H1 (cell line): ENCODE results near the gene MYL5. TPM values are rescaled to one million over a fixed set of nuclear protein-coding genes. Genes with fewer than 3 reads are reported as not detected.

Experiments used
- CTCF ChIA-PET: fragments of 300-600 bp; sonication (Branson Sonifier 250); formaldehyde crosslinking; loops from one replicate; lab custom pipeline; 2021; ENCODE audit not compliant: partially characterized antibody; lab: Charles Lee
- POLR2A ChIA-PET: fragments of 300-600 bp; sonication (Branson Sonifier 250); formaldehyde crosslinking; loops from one replicate; lab custom pipeline; 2021; ENCODE audit warnings: inconsistent platforms; ENCODE audit not compliant: partially characterized antibody; lab: Charles Lee
- DNase-seq, 2 experiments: peaks; one replicate each; pipeline versions ENCODE4 v3.0.0 to v3.0.0-alpha.2; 2010 to 2022; ENCODE audit warnings: low spot score in 2 of 2, low read depth in 1 of 2, mixed read lengths in 1 of 2
- FAIRE-seq: peaks from 2 replicates; lab custom pipeline; 2011; peaks lifted over from hg19 to GRCh38; lab: Jason Lieb, UNC
- H2AFZ ChIP-seq: 2 replicates; pipeline ENCODE4 v1.8.1; 2012; ENCODE audit warnings: low read length, inconsistent platforms
- H2AK5ac ChIP-seq: 2 replicates; pipeline ENCODE4 v1.6.1; 2013; ENCODE audit warnings: low read depth, low read length
- H2BK120ac ChIP-seq: replicated peaks from 2 replicates; pipeline ENCODE3; 2013; ENCODE audit warnings: low read depth, low read length, inconsistent platforms
- H2BK12ac ChIP-seq: 2 replicates; pipeline ENCODE4 v1.6.1; 2013; ENCODE audit warnings: low read depth, low read length
- H2BK15ac ChIP-seq: 2 replicates; pipeline ENCODE4 v1.6.1; 2013; ENCODE audit warnings: low read length
- H2BK20ac ChIP-seq: 2 replicates; pipeline ENCODE4 v1.6.1; 2013; ENCODE audit warnings: low read length
- H2BK5ac ChIP-seq: 2 replicates; pipeline ENCODE4 v1.6.1; 2013; ENCODE audit warnings: low read depth, low read length
- H3K14ac ChIP-seq: 2 replicates; pipeline ENCODE4 v1.6.1; 2013; ENCODE audit warnings: inconsistent platforms; ENCODE audit not compliant: insufficient read length
- H3K18ac ChIP-seq: 2 replicates; pipeline ENCODE4 v1.6.1; 2013; ENCODE audit warnings: low read length; ENCODE audit errors: extremely low read depth
- H3K23ac ChIP-seq: 2 replicates; pipeline ENCODE4 v1.6.1; 2013; ENCODE audit warnings: inconsistent platforms; ENCODE audit not compliant: insufficient read length
- H3K23me2 ChIP-seq: 2 replicates; pipeline ENCODE4 v1.6.1; 2013; ENCODE audit warnings: low read depth, low read length
- H3K27ac ChIP-seq: 2 replicates; pipeline ENCODE4 v1.6.1; 2011; ENCODE audit warnings: low read depth, low read length, inconsistent platforms
- H3K27me3 ChIP-seq, 4 experiments: replicated peaks in 1 of 4; 1 replicate in 1 of 4; 2 replicates in 3 of 4; pipeline versions ENCODE4 v1.6.1 to v1.8.1; 2011 to 2013; ENCODE audit warnings: low read length in 3 of 4, mild to moderate bottlenecking in 3 of 4, inconsistent platforms in 2 of 4, mixed read lengths in 2 of 4, moderate library complexity in 1 of 4; ENCODE audit not compliant: control insufficient read depth in 3 of 4, insufficient read depth in 3 of 4; ENCODE audit errors: extremely low read depth in 1 of 4
- H3K36me3 ChIP-seq, 4 experiments: 2 replicates each; pipeline versions ENCODE4 v1.6.1 to v1.8.1; 2011 to 2013; ENCODE audit warnings: mild to moderate bottlenecking in 4 of 4, low read length in 3 of 4, moderate library complexity in 2 of 4, control low read depth in 1 of 4, inconsistent platforms in 1 of 4; ENCODE audit not compliant: insufficient read depth in 4 of 4, control insufficient read depth in 2 of 4
- H3K4ac ChIP-seq: replicated peaks from 2 replicates; pipeline ENCODE3; 2013; ENCODE audit warnings: low read length, low read depth, mixed read lengths, inconsistent platforms; ENCODE audit not compliant: insufficient read length
- H3K4me1 ChIP-seq, 4 experiments: replicated peaks in 1 of 4; 1 replicate in 1 of 4; 2 replicates in 3 of 4; pipeline versions ENCODE4 v1.6.1 to v1.8.1; 2011 to 2013; ENCODE audit warnings: low read length in 3 of 4, inconsistent platforms in 2 of 4, mixed read lengths in 1 of 4; ENCODE audit not compliant: insufficient read depth in 4 of 4, control insufficient read depth in 3 of 4
- H3K4me2 ChIP-seq, 2 experiments: 2 replicates each; pipeline versions ENCODE4 v1.6.1 to v1.8.1; 2011 to 2013; ENCODE audit warnings: low read depth in 2 of 2, low read length in 2 of 2, control low read depth in 1 of 2, inconsistent platforms in 1 of 2, mild to moderate bottlenecking in 1 of 2; ENCODE audit not compliant: insufficient read depth in 1 of 2
- H3K4me3 ChIP-seq, 4 experiments: fragments of 200-600, 300-600 bp in 1 of 4; sonication (generic), shearing (Covaris generic), sonication (Bioruptor Twin) in 1 of 4; 2 replicates each; pipeline versions ENCODE4 v1.5.1 to v1.8.1; 2011 to 2016; ENCODE audit warnings: low read length in 4 of 4, low read depth in 3 of 4, control low read depth in 2 of 4, inconsistent platforms in 2 of 4, mild to moderate bottlenecking in 2 of 4, mixed read lengths in 1 of 4, moderate library complexity in 1 of 4; ENCODE audit not compliant: insufficient read depth in 2 of 4; ENCODE audit errors: extremely low read depth in 1 of 4
- H3K56ac ChIP-seq: replicated peaks from 2 replicates; pipeline ENCODE3; 2013; ENCODE audit warnings: low read depth, mild to moderate bottlenecking, mixed read lengths, low read length, inconsistent platforms; ENCODE audit not compliant: insufficient read length
- H3K79me1 ChIP-seq: 2 replicates; pipeline ENCODE4 v1.6.1; 2013; ENCODE audit warnings: low read depth, low read length, control low read depth
- H3K79me2 ChIP-seq, 2 experiments: 2 replicates each; pipeline versions ENCODE4 v1.6.1 to v1.8.1; 2012 to 2013; ENCODE audit warnings: low read length in 2 of 2, mild to moderate bottlenecking in 2 of 2, inconsistent platforms in 1 of 2; ENCODE audit not compliant: insufficient read depth in 2 of 2, control insufficient read depth in 1 of 2
- H3K9ac ChIP-seq, 4 experiments: replicated peaks in 1 of 4; 1 replicate in 1 of 4; 2 replicates in 3 of 4; pipeline versions ENCODE4 v1.6.1 to v1.8.1; 2011 to 2013; ENCODE audit warnings: low read depth in 3 of 4, low read length in 3 of 4, control low read depth in 2 of 4, mild to moderate bottlenecking in 2 of 4, moderate library complexity in 2 of 4, inconsistent platforms in 1 of 4; ENCODE audit errors: extremely low read depth in 1 of 4
- H3K9me3 ChIP-seq, 2 experiments: 2 replicates each; pipeline versions ENCODE4 v1.6.1 to v1.8.1; 2012 to 2013; ENCODE audit warnings: mild to moderate bottlenecking in 2 of 2, moderate library complexity in 2 of 2, control low read depth in 1 of 2, inconsistent platforms in 1 of 2, low read depth in 1 of 2, low read length in 1 of 2, mixed read lengths in 1 of 2; ENCODE audit not compliant: insufficient read depth in 2 of 2
- H4K20me1 ChIP-seq, 2 experiments: replicated peaks in 1 of 2; 2 replicates each; pipeline versions ENCODE3 to v1.8.1; 2011 to 2013; ENCODE audit warnings: inconsistent platforms in 2 of 2, low read length in 2 of 2, mild to moderate bottlenecking in 1 of 2; ENCODE audit not compliant: insufficient read depth in 2 of 2, control insufficient read depth in 1 of 2
- H4K5ac ChIP-seq: 2 replicates; pipeline ENCODE4 v1.6.1; 2013; ENCODE audit warnings: low read length, low read depth, mixed read lengths, inconsistent platforms; ENCODE audit not compliant: insufficient read length
- H4K8ac ChIP-seq: 2 replicates; pipeline ENCODE4 v1.8.0; 2013; ENCODE audit warnings: mild to moderate bottlenecking, moderate library complexity, low read length, inconsistent platforms; ENCODE audit not compliant: insufficient read depth; ENCODE audit errors: extremely low read depth
- H4K91ac ChIP-seq: replicated peaks from 2 replicates; pipeline ENCODE3; 2013; ENCODE audit warnings: low read length, mixed read lengths, inconsistent platforms; ENCODE audit not compliant: insufficient read length
- BRCA1 ChIP-seq: IDR thresholded peaks from 2 replicates; pipeline ENCODE4 v1.6.1; 2012; ENCODE audit warnings: low read depth, low read length, improper control_type of control experiment
- CBX5 ChIP-seq: fragments of 300-800, 300-1000 bp; sonication (generic); IDR thresholded peaks from 2 replicates; pipeline ENCODE4 v1.7.1; 2016; ENCODE audit warnings: antibody characterized with exemption, low read length, low read depth
- KDM1A ChIP-seq: fragments of 200-600, 300-600 bp; sonication (generic); IDR thresholded peaks from 2 replicates; pipeline ENCODE4 v1.7.1; 2016; ENCODE audit warnings: mild to moderate bottlenecking, low read length, borderline replicate concordance
- NANOG ChIP-seq: IDR thresholded peaks from 2 replicates; pipeline ENCODE4 v1.6.1; 2011; ENCODE audit warnings: low read length, low read depth, mild to moderate bottlenecking, inconsistent platforms; ENCODE audit not compliant: insufficient read depth, poor library complexity, severe bottlenecking
- NRF1 ChIP-seq: IDR thresholded peaks from 2 replicates; pipeline ENCODE4 v1.6.1; 2011; ENCODE audit warnings: mild to moderate bottlenecking, low read depth, low read length, improper control_type of control experiment
- RBBP5 ChIP-seq: IDR thresholded peaks from 2 replicates; pipeline ENCODE4 v1.7.1; 2012; ENCODE audit warnings: low read depth, mild to moderate bottlenecking, inconsistent platforms, low read length, moderate library complexity, borderline replicate concordance
- SUZ12 ChIP-seq: fragments of 200-600 bp; sonication (generic); IDR thresholded peaks from 2 replicates; pipeline ENCODE4 v1.6.1; 2012; ENCODE audit warnings: mild to moderate bottlenecking, inconsistent platforms, low read length, moderate library complexity, mixed read lengths
- ZNF274 ChIP-seq: IDR thresholded peaks from 2 replicates; pipeline ENCODE4 v1.7.0; 2012; ENCODE audit warnings: low read length, borderline replicate concordance; ENCODE audit errors: extremely low read depth
- WGBS, 2 experiments: shearing (Covaris generic) in 1 of 2; methylation state at CpG; one replicate each; pipeline versions ENCODE4 v1.1.6 to v1.1.7; 2013 to 2015; ENCODE audit warnings: low lambda C conversion rate in 2 of 2, mixed read lengths in 2 of 2, inconsistent platforms in 1 of 2, low coverage in 1 of 2, missing lambda C conversion rate in 1 of 2; ENCODE audit not compliant: insufficient replicate concordance in 2 of 2, insufficient coverage in 1 of 2, insufficient read length in 1 of 2; ENCODE audit errors: extremely low coverage in 1 of 2, missing lambda C conversion rate in 1 of 2; 5-methylcytosine and 5-hydroxymethylcytosine counted together
- polyA plus RNA-seq, 7 experiments: library from polyadenylated mRNA; depleted of rRNA in 3 of 7; stranded (reverse) in 5 of 7; unstranded in 2 of 7; fragments of >200 nt in 5 of 7; fragments of 200-250 nt in 2 of 7; gene quantifications; 1 replicate in 5 of 7; 2 replicates in 1 of 7; 4 replicates in 1 of 7; pipeline versions ENCODE4 v1.2.1 to v1.2.3, GENCODE V29; 2011 to 2013; ENCODE audit warnings: missing spikeins in 2 of 7, mixed read lengths in 2 of 7
- total RNA-seq: library from RNA; stranded (reverse); fragmentation: NEBNext Ultra II Directional; extraction: Animal tissue kit (Norgen Biotek cat#: 25700); gene quantifications from 2 replicates; pipeline ENCODE4 v1.2.1, GENCODE V29; 2021

Gene MYL5
- total and polyA plus RNA-seq, 2 of the 8 experiments (the other 6 are each of a cell fraction or from before 2014, with no cell fraction given), result 5.7 to 6.8 TPM

DNA sequence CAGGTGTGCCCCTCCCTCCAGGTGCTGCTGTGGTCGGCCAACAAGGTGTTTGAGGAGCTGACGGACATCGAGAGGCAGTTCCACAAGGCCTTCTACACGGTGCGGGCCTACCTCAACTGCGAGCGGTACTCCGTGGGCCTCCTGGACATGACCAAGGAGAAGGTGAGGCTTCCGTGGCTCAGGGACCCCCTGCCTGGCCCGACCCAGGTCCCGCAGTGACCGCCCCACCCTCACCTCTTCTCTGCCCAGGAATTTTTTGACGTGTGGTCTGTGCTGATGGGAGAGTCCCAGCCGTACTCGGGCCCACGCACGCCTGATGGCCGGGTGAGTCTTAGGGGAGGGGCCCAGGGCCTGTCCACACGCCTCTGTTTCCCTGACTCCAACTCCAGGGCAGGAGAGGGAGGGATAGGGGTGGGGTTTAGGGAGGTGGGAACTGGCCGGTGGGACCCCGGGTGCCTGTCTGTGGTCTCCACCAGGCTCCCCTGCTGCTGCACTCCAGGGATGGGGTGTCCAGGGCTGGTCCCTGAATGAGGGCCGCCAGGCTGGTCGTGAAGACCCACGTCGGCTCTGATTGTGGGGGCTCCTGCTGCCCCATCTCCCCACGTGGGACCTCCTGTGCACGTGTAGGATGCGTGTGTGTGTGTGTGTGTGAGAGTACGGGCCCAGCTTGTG is 20.4 kb upstream of the MYL5 start:
- Histone ChIP-seq H3K27ac (no peak overlapping the region), H2AFZ (no peak overlapping the region), H3K14ac (no peak overlapping the region), H3K4me3 (no peak overlapping the region), H3K4me1 (no peaks in the 10 kb centered on the region), H3K56ac (no peak overlapping the region), H3K9me3 (no peaks in the 10 kb centered on the region), H3K36me3 (no peaks in the 10 kb centered on the region; a peak in 1 of 8 replicates), H3K27me3 (peaks cover 0 to 11% (median 0%) of the 10 kb centered on the region in 4 experiments; a peak in 2 of 7 replicates), H3K79me1 (no peaks in the 10 kb centered on the region), H3K23ac (no peak overlapping the region), H3K4ac (no peak overlapping the region), H4K8ac (no peak overlapping the region), H4K91ac (no peak overlapping the region), H3K9ac (no peak overlapping the region), H2BK15ac (no peak overlapping the region), H2BK5ac (no peak overlapping the region), H2AK5ac (no peak overlapping the region), H3K23me2 (no peaks in the 10 kb centered on the region), H2BK20ac (no peak overlapping the region), H4K20me1 (peaks cover 0 to 7% of the 10 kb centered on the region in 2 experiments), H2BK12ac (no peak overlapping the region), H2BK120ac (no peak overlapping the region), H3K79me2 (no peaks in the 10 kb centered on the region), H4K5ac (no peak overlapping the region), H3K4me2 (no peak overlapping the region), H3K18ac (no peak overlapping the region)
- FAIRE-seq, result no peak
- 89% methylated on average over 29 of the region's 29 CpGs; no CpG with 5 or more reads in 1 of the 2 experiments for WGBS, 2 experiments
- POLR2A ChIA-PET, result interaction anchor here (0.6 to 3.1 kb wide), 4 partner anchors 9 to 56 kb away, joined by 3 to 11 read pairs (median 6); no protein-coding TSS in a partner anchor
- DNase-seq, result no peak
- TF ChIP-seq ZNF274 (no peak), SUZ12 (no peak), CBX5 (no peak), NANOG (no peak), NRF1 (no peak), RBBP5 (no peak), BRCA1 (no peak), KDM1A (no peak)
- CTCF ChIA-PET, result interaction anchor here (1.0 kb wide), 1 partner anchor 12 kb away, joined by 3 read pairs; no protein-coding TSS in a partner anchor
